HG03039 (cell line): Measurements from ENCODE around the gene ARFIP1.
"Not testable (repeated sequence)": the region's sequence is repeated elsewhere in the genome, so short reads cannot be mapped to it uniquely, and the experiment has no call there.

ENCODE experiments used
- ATAC-seq: cut with Tn5 transposase; IDR thresholded peaks from one replicate; pipeline ENCODE4 v1.9.1; 2021; ENCODE audit warnings: mild to moderate bottlenecking, moderate library complexity; ENCODE audit not compliant: unreplicated experiment

The ARFIP1 gene

DNA sequence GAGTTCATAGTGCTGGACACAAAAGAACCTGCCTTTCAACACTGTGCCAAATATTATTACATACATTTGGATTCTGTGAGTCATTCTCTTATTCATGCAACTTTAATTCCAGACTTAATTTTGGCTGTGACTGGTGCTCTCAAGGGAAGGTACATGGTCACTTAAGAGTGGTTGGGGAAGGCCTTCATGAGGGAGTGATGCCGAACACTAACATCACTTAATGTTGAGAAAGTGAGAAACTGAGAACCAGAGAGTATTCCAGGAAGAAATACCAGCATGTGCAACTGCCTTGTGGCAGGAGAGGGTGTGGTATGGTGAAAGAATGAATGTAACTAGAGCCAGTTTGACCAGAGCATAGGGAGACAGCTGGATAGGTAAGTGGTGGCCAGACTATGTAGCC, 114.9 kb downstream of the ARFIP1 start:
- ATAC-seq = no peak

GRCh38 chr4:152896811-152897210, 117.1 kb downstream of the ARFIP1 start:
- no peak for ATAC-seq

DNA sequence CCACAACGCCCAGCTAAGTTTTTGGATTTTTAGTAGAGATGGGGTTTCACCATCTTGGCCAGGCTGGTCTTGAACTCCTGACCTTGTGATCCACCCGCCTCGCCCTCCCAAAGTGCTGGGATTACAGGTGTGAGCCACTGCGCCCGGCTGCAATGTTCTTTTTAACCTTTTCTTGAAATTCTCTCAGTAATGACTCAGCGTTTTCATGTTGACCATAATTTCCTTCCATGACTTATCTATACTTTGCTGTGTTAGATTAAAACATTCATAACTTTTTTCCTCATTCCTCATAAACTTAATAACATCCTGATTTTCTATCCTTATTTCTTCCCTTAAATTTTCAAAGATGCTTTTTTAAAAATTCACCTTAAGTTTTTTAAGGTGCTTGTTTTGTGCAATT, 118.4 kb downstream of the ARFIP1 start:
- not testable (repeated sequence) for ATAC-seq

- no peak for ATAC-seq
Observed at GRCh38 chr4:152898606-152899005, 118.9 kb downstream of the ARFIP1 start.

DNA sequence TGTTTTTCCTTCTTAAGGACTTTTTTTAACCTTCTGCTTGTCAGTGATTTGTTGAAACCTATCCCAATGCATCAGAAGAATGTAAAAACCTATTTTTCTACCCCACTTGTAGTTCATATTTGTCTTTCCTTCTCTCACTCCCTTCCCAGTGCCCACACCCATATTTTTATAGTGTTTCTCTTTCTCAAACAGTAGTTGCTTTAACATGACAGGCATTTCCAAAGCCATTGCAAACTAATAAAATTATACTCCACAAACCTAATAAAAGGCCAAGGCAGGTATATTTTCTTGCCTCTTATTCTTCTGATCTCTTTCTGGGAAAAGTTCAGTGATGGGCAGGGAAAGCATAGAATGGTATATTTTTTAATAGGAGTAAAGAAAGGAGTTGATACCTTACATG, 120.6 kb downstream of the ARFIP1 start:
- no peak for ATAC-seq

DNA sequence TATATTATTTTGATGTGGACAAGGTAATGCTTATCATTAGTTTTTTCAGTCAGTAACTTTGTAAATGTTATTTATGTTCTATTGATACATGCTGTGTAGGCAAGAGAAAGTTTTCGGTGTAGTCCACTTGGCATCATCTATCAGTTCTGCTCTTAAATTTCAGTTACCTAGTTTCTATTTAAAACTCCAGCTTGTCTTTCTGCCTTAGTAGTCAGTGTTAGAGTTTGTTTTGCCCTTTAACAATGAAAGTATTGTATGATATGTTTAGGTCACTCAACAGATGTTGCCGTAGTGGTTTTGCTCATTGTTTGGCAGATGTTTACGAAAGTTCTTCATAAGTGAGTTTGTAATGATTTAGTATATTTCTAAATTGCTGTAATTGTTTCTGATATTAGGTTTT, 121.5 kb downstream of the ARFIP1 start:
- no peak for ATAC-seq

DNA sequence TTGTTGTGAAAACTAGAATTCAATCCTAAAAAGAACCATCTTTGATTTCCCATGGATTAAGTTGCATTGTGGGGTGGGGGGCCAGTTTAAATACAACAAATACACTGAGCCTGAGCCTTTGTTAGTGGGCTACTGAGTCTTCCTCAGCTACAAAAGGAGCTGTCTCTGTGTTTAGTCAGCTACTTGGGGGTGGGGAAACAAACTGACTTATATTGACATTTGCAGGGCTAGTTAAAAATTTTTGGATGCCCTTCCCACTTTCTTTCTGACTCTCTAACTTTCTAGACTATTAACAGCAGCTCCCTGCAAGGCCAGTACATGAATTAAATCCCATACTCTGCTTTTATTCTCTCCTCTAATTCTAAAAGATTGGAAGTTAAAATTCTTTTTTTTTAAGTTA, 123.9 kb downstream of the ARFIP1 start:
- ATAC-seq = no peak

GRCh38 chr4:152909901-152910300, 130.1 kb downstream of the ARFIP1 start:
- no peak for ATAC-seq

GRCh38 chr4:152910521-152910920, 130.8 kb downstream of the ARFIP1 start:
- no peak for ATAC-seq

- ATAC-seq = no peak
Observed at GRCh38 chr4:152917543-152918395, 138.0 kb downstream of the ARFIP1 start.

DNA sequence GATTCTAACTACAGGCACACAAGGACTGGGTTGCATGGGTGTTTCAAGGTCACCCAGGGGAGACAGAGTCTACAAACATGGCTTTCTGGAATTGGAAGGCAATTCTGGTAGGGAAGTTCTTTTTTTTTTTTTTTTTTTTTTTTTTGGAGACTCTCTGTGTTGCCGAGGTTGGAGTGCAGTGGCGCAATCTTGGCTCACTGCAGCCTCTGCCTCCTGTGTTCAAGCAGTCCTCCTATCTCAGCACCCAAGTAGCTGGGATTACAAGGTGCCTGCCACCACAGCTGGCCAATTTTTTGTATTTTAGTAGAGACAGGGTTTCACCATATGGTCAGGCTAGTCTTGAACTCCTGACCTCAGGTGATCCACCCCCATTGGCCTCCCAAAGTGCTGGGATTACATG, 140.1 kb downstream of the ARFIP1 start:
- no peak for ATAC-seq

GRCh38 chr4:152920768-152921167, 141.0 kb downstream of the ARFIP1 start:
- ATAC-seq = no peak

GRCh38 chr4:152921284-152921683, 141.5 kb downstream of the ARFIP1 start:
- ATAC-seq = no peak

DNA sequence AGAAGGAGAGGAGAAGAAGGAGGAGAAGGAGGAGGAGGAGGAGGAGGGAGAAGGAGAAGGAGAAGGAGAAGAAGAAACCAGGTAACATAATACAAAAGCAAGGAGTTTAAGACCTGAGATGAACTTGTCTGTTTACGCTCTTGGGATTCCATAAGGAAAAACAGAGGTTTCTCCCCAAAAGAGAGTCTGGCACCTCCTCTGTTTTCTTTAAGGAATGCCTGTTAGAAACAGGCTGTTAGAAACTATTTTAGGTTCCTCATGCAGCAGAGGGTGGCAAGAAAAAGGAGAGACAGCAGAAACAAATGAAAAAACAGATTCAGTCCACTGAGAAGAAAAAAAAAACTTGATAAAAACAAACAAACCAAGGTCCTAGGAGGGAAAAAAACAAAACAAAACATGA, 146.1 kb downstream of the ARFIP1 start:
- ATAC-seq = no peak

DNA sequence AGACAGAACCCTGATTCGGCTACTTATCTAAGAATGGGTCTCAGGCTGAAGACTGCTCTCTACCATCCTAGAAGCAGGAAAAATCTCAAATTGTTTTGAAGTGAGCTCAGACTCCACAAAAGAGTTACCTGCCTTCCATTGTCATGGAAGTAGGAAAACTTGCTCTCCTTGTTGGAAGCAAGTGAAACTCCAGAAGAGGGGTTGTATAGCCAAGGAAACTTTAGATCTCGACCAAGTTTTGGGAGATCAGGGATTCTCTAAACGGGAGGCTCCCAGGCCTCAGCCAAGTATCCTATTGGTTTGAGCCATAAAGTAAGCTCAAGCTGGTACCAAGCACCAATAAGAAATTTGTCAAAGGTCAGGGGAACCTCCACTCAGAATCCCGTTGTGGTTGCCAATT, 147.2 kb downstream of the ARFIP1 start:
- no peak for ATAC-seq

DNA sequence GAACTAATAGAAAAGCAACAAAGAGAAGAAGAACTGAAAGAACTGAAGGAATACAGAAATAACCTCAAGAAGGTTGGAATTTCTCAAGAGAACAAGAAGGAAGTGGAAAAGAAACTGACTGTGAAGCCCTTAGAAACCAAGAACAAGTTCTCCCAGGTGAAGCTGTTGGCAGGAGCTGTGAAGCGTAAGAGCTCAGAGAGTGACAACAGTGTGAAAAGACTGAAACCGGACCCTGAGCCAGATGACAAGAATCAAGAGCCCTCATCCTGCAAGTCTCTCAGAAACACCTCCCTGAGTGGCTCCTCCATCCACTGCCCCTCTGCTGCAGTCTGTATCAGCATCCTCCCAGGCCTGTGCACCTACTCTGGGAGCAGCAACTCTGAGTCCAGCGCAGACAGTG, 148.0 kb downstream of the ARFIP1 start:
- no peak for ATAC-seq

- no peak for ATAC-seq
Observed at GRCh38 chr4:152928286-152928685, 148.5 kb downstream of the ARFIP1 start.

GRCh38 chr4:152929888-152930287, 150.1 kb downstream of the ARFIP1 start:
- no peak for ATAC-seq

DNA sequence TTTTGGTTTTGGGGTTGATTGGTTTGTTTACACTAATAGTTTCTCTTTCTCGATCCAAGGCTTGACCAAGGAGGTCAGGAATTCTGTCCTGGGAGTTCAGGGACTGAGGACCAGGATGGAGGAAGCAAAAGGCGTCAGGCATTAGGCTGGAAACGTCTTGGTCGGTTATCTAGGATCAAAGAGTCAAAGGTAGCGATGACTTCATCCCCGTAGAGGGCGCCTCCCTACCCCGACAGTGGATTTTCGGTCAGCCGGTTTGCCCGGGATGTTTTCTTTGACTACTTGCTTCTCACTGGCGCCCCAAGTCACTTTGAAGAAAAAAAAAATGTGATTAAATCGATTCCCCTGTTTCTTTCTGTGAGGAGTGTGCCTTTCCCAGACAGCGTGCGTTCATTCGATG, 155.4 kb downstream of the ARFIP1 start:
- ATAC-seq = no peak

- no peak for ATAC-seq
Observed at GRCh38 chr4:152935631-152936445, 156.1 kb downstream of the ARFIP1 start, which contains the start of gene FHDC1. Gene FHDC1 (plus strand): TSS chr4:152936323. CDS start chr4:152943058, 6,735 bp downstream.

DNA sequence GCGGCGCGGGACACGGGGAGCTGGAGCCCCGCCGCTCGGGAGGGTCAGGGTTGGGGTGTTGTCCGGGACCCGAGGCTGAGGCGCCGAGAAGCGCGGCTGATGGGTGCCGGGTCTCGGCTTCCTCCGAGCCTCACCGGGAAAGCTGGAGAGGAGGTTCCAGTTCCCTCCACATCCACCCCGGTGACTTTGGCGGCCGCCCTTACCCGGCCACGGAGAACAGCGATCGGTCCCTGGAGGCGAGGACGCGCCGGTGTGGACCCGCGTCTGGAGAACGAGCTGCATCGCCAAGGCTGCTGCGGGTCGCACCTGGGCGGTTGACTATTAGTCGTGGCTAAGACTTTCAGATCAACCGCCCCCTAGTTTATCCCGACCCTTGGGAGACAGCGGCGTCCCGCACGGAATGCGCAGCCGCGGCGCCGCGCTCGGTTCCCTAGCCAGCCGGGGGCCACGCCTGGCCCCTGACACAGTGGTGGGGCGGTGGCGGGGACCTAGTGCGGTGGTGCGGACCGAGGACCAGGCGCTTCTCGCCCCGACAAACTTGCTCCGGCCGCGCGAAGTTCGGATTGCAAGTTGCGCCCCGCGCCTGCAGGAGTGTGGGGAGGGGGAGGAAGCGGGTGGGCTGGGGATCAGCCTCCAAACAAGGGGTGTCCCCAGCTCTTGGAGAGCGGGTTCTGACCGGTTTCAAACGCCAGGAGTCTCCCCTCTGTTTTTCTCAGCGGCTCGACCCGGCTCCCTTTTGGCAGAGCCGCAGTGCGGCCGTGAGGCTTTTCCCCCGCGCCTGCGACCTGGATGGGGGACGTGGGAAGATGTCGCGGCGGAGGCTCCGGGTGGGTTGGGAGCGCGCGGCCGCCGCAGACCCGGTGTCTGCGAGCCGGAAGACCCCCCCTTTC, 156.9 kb downstream of the ARFIP1 start:
- no peak for ATAC-seq
